Fibroblast of lung (primary cell): ENCODE results near the gene TBC1D22A. TPM values are rescaled to one million over a fixed set of nuclear protein-coding genes. Genes with fewer than 3 reads are reported as not detected.

Source experiments
- DNase-seq, 2 donors: peaks; one replicate each; pipeline versions ENCODE4 v3.0.0 to v3.0.0-alpha.2; 2010; ENCODE audit warnings: low read depth in 2 of 2
- H2AFZ ChIP-seq: 2 replicates; pipeline ENCODE4 v1.5.1; 2012; ENCODE audit warnings: low read length, control low read depth, inconsistent platforms
- H3K27ac ChIP-seq: 2 replicates; pipeline ENCODE4 v1.5.1; 2011; ENCODE audit warnings: low read length, control low read depth; ENCODE audit not compliant: insufficient read depth
- H3K27me3 ChIP-seq: 2 replicates; pipeline ENCODE4 v1.5.1; 2011; ENCODE audit warnings: mild to moderate bottlenecking, low read length; ENCODE audit not compliant: control insufficient read depth, insufficient read depth
- H3K36me3 ChIP-seq: 2 replicates; pipeline ENCODE4 v1.5.1; 2011; ENCODE audit warnings: low read length; ENCODE audit not compliant: control insufficient read depth, insufficient read depth
- H3K4me1 ChIP-seq: 2 replicates; pipeline ENCODE4 v1.5.1; 2011; ENCODE audit warnings: low read length; ENCODE audit not compliant: control insufficient read depth, insufficient read depth; ENCODE audit errors: extremely low read depth
- H3K4me2 ChIP-seq: 2 replicates; pipeline ENCODE4 v1.5.1; 2011; ENCODE audit warnings: low read length, control low read depth; ENCODE audit not compliant: insufficient read depth; ENCODE audit errors: extremely low read depth
- H3K4me3 ChIP-seq, 4 experiments: fragments of 200-600 bp in 1 of 4; sonication (generic) in 1 of 4; replicated peaks in 1 of 4; 2 replicates each; pipeline ENCODE4 v1.5.1; 2011 to 2016; ENCODE audit warnings: low read length in 4 of 4, low read depth in 3 of 4, mild to moderate bottlenecking in 3 of 4, control low read depth in 2 of 4, inconsistent platforms in 1 of 4, mixed read lengths in 1 of 4; ENCODE audit not compliant: insufficient read depth in 1 of 4; ENCODE audit errors: control extremely low read depth in 1 of 4
- H3K79me2 ChIP-seq: 2 replicates; pipeline ENCODE4 v1.5.1; 2012; ENCODE audit warnings: mild to moderate bottlenecking, low read length, inconsistent platforms; ENCODE audit not compliant: control insufficient read depth, insufficient read depth
- H3K9ac ChIP-seq: 2 replicates; pipeline ENCODE4 v1.5.1; 2011; ENCODE audit warnings: mild to moderate bottlenecking, low read length, control low read depth; ENCODE audit not compliant: insufficient read depth
- H3K9me3 ChIP-seq: 2 replicates; pipeline ENCODE4 v1.5.1; 2012; ENCODE audit warnings: low read depth, low read length; ENCODE audit not compliant: control insufficient read depth, insufficient read depth
- H4K20me1 ChIP-seq: 2 replicates; pipeline ENCODE4 v1.5.1; 2011; ENCODE audit warnings: low read length; ENCODE audit not compliant: control insufficient read depth, insufficient read depth; ENCODE audit errors: extremely low read depth
- CTCF ChIP-seq, 2 donors: IDR thresholded peaks in 1 of 2; conservative IDR thresholded peaks in 1 of 2; 1 replicate in 1 of 2; 2 replicates in 1 of 2; pipeline ENCODE4 v1.5.1; 2011 to 2012; ENCODE audit warnings: low read length in 2 of 2, control low read depth in 1 of 2, inconsistent platforms in 1 of 2, low read depth in 1 of 2, mild to moderate bottlenecking in 1 of 2
- EZH2 ChIP-seq: IDR thresholded peaks from 2 replicates; pipeline ENCODE4 v1.5.1; 2012; ENCODE audit warnings: low read length, control low read depth, mild to moderate bottlenecking; ENCODE audit errors: missing control alignments
- polyA plus RNA-seq, 2 donors: library from polyadenylated mRNA; depleted of rRNA in 1 of 2; stranded (reverse) in 1 of 2; unstranded in 1 of 2; fragments of >200 nt; gene quantifications; 2 replicates each; pipeline ENCODE4 v1.2.1, GENCODE V29; 2011 to 2012; ENCODE audit warnings: missing spikeins in 1 of 2
- total RNA-seq: library from RNA; depleted of rRNA; stranded (reverse); fragments of >200 nt; gene quantifications from 2 replicates; pipeline ENCODE4 v1.2.1, GENCODE V29; 2014

The TBC1D22A gene
- total and polyA plus RNA-seq, 2 donors (not counting 1 experiment from before 2014, with no cell fraction given): 11.6 to 17.6 TPM

GRCh38 chr22:47044722-47045535 lies 282.5 kb downstream of the TBC1D22A start:
- Histone ChIP-seq H3K4me1 (no peaks in the 10 kb centered on the region), H3K9me3 (no peaks in the 10 kb centered on the region), H3K4me2 (no peak overlapping the region)

GRCh38 chr22:47045691-47046410 lies 283.4 kb downstream of the TBC1D22A start:
- no peak for TF ChIP-seq CTCF (conservative IDR thresholded peaks at IDR 0.05 in 1 of 2, IDR thresholded peaks at IDR 0.05 in 1 of 2; ENCODE audit: low read depth in 1 of 2, low read length in 2 of 2)
- TF ChIP-seq EZH2: no peak
- Histone ChIP-seq H2AFZ (no peak overlapping the region), H3K9me3 (no peaks in the 10 kb centered on the region), H3K4me1 (no peaks in the 10 kb centered on the region), H3K4me2 (no peak overlapping the region), H3K27ac (no peak overlapping the region), H3K9ac (no peak overlapping the region), H4K20me1 (no peaks in the 10 kb centered on the region), H3K4me3 (no peak overlapping the region), H3K79me2 (no peaks in the 10 kb centered on the region), H3K27me3 (no peaks in the 10 kb centered on the region), H3K36me3 (no peaks in the 10 kb centered on the region)
- no peak for DNase-seq

More at GRCh38 chr22:47044722-47045535, 282.5 kb downstream of the TBC1D22A start:
- Histone ChIP-seq H4K20me1 (no peaks in the 10 kb centered on the region), H3K79me2 (no peaks in the 10 kb centered on the region), H3K9ac (no peak overlapping the region), H3K27ac (no peak overlapping the region), H2AFZ (no peak overlapping the region), H3K27me3 (no peaks in the 10 kb centered on the region), H3K36me3 (no peaks in the 10 kb centered on the region), H3K4me3 (no peak overlapping the region)
- no peak for TF ChIP-seq EZH2
- DNase-seq: no peak

- H3K79me2 ChIP-seq: no peaks in the 10 kb centered on the region
- H3K36me3 ChIP-seq: no peaks in the 10 kb centered on the region
- H3K4me3 ChIP-seq: no peak overlapping the region
- H3K4me2 ChIP-seq: no peak overlapping the region
- no peaks in the 10 kb centered on the region for H3K4me1 ChIP-seq
- H3K27ac ChIP-seq: no peak overlapping the region
- H3K27me3 ChIP-seq: no peaks in the 10 kb centered on the region
- H2AFZ ChIP-seq: no peak overlapping the region
- TF ChIP-seq CTCF (conservative IDR thresholded peaks at IDR 0.05 in 1 of 2, IDR thresholded peaks at IDR 0.05 in 1 of 2; ENCODE audit: low read depth in 1 of 2, low read length in 2 of 2) (no peak), EZH2 (no peak)
- no peaks in the 10 kb centered on the region for H4K20me1 ChIP-seq
- no peak overlapping the region for H3K9ac ChIP-seq
- DNase-seq: no peak
- no peaks in the 10 kb centered on the region for H3K9me3 ChIP-seq
These were observed 284.1 kb downstream of the TBC1D22A start for GRCh38 chr22:47046411-47047065.
